DOHH2 (cell line): ENCODE data around the gene THEMIS2.

Source experiments
- EZH2phosphoT487 ChIP-seq: fragments of 200-600 bp; sonication (generic); IDR thresholded peaks from 2 replicates; pipeline ENCODE4 v1.6.1; 2017; ENCODE audit warnings: borderline replicate concordance, mild to moderate bottlenecking, antibody characterized with exemption, low read length, moderate library complexity, mixed read lengths
- TF ChIP-seq, protein P1 (sequence below): fragments of 200-600 bp; sonication (generic); IDR thresholded peaks from one replicate; pipeline ENCODE4 v1.5.1; 2014; ENCODE audit warnings: antibody characterized with exemption, mild to moderate bottlenecking, low read depth, low read length; ENCODE audit not compliant: poor library complexity, severe bottlenecking

DNA sequence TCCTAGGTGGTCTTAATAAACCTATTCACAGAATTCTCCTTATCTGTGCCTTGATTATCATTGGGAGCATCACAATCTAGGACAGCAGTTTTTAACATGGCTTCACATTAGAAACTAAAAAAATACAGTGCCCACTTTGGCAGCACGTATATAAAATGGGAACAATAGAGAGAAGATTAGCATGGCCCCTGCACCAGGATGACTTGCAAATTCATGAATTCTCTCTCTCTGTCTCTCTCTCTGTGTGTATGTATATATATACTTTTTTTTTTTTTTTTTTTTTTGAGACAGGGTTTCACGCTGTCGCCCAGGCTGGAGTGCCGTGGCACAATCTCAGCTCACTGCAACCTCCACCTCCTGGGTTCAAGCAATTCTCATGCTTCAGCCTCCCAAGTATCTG, 47.9 kb upstream of the THEMIS2 start:
- no peak for TF ChIP-seq EZH2phosphoT487
- TF ChIP-seq, protein P1, sequence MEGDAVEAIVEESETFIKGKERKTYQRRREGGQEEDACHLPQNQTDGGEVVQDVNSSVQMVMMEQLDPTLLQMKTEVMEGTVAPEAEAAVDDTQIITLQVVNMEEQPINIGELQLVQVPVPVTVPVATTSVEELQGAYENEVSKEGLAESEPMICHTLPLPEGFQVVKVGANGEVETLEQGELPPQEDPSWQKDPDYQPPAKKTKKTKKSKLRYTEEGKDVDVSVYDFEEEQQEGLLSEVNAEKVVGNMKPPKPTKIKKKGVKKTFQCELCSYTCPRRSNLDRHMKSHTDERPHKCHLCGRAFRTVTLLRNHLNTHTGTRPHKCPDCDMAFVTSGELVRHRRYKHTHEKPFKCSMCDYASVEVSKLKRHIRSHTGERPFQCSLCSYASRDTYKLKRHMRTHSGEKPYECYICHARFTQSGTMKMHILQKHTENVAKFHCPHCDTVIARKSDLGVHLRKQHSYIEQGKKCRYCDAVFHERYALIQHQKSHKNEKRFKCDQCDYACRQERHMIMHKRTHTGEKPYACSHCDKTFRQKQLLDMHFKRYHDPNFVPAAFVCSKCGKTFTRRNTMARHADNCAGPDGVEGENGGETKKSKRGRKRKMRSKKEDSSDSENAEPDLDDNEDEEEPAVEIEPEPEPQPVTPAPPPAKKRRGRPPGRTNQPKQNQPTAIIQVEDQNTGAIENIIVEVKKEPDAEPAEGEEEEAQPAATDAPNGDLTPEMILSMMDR, result no peak
